ENCODE data around the gene ANKRD24. TPM values are rescaled to one million over a fixed set of nuclear protein-coding genes. Genes with fewer than 3 reads are reported as not detected.

Gene ANKRD24
- total and polyA plus RNA-seq, 2 experiments from 2014 or later, result 3.7 to 18.0 TPM

- no peaks in the 10 kb centered on the region for H3K4me1 Mint-ChIP-seq
- Histone ChIP-seq H3K36me3 (ENCODE audit: insufficient read depth) (no peaks in the 10 kb centered on the region), H3K4me3 (no peak overlapping the region), H3K27me3 (ENCODE audit: insufficient read depth) (no peaks in the 10 kb centered on the region), H3F3A (replicated peaks; ENCODE audit: low read depth) (no peaks in the 10 kb centered on the region), H3K4me2 (no peak overlapping the region), H4K20me1 (replicated peaks; ENCODE audit: insufficient read depth) (no peaks in the 10 kb centered on the region), H3K9me2 (ENCODE audit: insufficient read depth) (no peaks in the 10 kb centered on the region), H3K4me1 (ENCODE audit: insufficient read depth) (no peaks in the 10 kb centered on the region), H3K79me2 (replicated peaks; ENCODE audit: insufficient read depth) (no peaks in the 10 kb centered on the region), H2AFZ (no peak overlapping the region), H3K27ac (ENCODE audit: low read depth) (no peak overlapping the region)
- DNase-seq (ENCODE audit: low spot score) (no peak), ATAC-seq (no peak)
- peaks cover 10% of the 10 kb centered on the region for H3K27me3 Mint-ChIP-seq (ENCODE audit: insufficient read depth, low read depth, poor library complexity)
- no peaks in the 10 kb centered on the region for H3K36me3 Mint-ChIP-seq (ENCODE audit: low read depth)
- H3K9me3 Mint-ChIP-seq, result no peaks in the 10 kb centered on the region
- H3K27ac Mint-ChIP-seq, result no peak overlapping the region
- H3K4me3 Mint-ChIP-seq, result no peak overlapping the region
- TF ChIP-seq POLR2AphosphoS5 (IDR thresholded peaks at IDR 0.05; ENCODE audit: low read depth), result no peak
- no peak for TF ChIP-seq CREB1 (CRISPR knock-in tag; IDR thresholded peaks at IDR 0.05; ENCODE audit: low read depth)
- TF ChIP-seq ZNF331 (CRISPR knock-in tag; IDR thresholded peaks at IDR 0.05; ENCODE audit: low read depth), result no peak
- TF ChIP-seq ETS1 (IDR thresholded peaks at IDR 0.05), result no peak
- TF ChIP-seq REST (IDR thresholded peaks at IDR 0.05; ENCODE audit: unreplicated experiment), result no peak
- TF ChIP-seq JUNB (IDR thresholded peaks at IDR 0.05; ENCODE audit: unreplicated experiment), result no peak
- TF ChIP-seq STAT1 (IDR thresholded peaks at IDR 0.05; ENCODE audit: unreplicated experiment), result no peak
- TF ChIP-seq, protein P1, sequence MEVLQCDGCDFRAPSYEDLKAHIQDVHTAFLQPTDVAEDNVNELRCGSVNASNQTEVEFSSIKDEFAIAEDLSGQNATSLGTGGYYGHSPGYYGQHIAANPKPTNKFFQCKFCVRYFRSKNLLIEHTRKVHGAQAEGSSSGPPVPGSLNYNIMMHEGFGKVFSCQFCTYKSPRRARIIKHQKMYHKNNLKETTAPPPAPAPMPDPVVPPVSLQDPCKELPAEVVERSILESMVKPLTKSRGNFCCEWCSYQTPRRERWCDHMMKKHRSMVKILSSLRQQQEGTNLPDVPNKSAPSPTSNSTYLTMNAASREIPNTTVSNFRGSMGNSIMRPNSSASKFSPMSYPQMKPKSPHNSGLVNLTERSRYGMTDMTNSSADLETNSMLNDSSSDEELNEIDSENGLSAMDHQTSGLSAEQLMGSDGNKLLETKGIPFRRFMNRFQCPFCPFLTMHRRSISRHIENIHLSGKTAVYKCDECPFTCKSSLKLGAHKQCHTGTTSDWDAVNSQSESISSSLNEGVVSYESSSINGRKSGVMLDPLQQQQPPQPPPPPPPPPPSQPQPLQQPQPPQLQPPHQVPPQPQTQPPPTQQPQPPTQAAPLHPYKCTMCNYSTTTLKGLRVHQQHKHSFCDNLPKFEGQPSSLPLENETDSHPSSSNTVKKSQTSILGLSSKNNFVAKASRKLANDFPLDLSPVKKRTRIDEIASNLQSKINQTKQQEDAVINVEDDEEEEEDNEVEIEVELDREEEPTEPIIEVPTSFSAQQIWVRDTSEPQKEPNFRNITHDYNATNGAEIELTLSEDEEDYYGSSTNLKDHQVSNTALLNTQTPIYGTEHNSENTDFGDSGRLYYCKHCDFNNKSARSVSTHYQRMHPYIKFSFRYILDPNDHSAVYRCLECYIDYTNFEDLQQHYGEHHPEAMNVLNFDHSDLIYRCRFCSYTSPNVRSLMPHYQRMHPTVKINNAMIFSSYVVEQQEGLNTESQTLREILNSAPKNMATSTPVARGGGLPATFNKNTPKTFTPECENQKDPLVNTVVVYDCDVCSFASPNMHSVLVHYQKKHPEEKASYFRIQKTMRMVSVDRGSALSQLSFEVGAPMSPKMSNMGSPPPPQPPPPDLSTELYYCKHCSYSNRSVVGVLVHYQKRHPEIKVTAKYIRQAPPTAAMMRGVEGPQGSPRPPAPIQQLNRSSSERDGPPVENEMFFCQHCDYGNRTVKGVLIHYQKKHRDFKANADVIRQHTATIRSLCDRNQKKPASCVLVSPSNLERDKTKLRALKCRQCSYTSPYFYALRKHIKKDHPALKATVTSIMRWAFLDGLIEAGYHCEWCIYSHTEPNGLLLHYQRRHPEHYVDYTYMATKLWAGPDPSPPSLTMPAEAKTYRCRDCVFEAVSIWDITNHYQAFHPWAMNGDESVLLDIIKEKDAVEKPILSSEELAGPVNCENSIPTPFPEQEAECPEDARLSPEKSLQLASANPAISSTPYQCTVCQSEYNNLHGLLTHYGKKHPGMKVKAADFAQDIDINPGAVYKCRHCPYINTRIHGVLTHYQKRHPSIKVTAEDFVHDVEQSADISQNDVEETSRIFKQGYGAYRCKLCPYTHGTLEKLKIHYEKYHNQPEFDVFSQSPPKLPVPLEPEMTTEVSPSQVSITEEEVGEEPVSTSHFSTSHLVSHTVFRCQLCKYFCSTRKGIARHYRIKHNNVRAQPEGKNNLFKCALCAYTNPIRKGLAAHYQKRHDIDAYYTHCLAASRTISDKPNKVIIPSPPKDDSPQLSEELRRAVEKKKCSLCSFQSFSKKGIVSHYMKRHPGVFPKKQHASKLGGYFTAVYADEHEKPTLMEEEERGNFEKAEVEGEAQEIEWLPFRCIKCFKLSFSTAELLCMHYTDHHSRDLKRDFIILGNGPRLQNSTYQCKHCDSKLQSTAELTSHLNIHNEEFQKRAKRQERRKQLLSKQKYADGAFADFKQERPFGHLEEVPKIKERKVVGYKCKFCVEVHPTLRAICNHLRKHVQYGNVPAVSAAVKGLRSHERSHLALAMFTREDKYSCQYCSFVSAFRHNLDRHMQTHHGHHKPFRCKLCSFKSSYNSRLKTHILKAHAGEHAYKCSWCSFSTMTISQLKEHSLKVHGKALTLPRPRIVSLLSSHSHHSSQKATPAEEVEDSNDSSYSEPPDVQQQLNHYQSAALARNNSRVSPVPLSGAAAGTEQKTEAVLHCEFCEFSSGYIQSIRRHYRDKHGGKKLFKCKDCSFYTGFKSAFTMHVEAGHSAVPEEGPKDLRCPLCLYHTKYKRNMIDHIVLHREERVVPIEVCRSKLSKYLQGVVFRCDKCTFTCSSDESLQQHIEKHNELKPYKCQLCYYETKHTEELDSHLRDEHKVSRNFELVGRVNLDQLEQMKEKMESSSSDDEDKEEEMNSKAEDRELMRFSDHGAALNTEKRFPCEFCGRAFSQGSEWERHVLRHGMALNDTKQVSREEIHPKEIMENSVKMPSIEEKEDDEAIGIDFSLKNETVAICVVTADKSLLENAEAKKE (CRISPR knock-in tag; IDR thresholded peaks at IDR 0.05), result no peak
- no peak for TF ChIP-seq ZNF114 (CRISPR knock-in tag; IDR thresholded peaks at IDR 0.05)
- TF ChIP-seq NANOG (IDR thresholded peaks at IDR 0.05; ENCODE audit: borderline replicate concordance), result no peak
Measured at GRCh38 chr19:4149518-4150288, 32.8 kb upstream of the ANKRD24 start.
